HAP-1 (cell line): ENCODE measurements around the gene FGF18.

ENCODE experiments used
- DNase-seq, 2 experiments: peaks; one replicate each; pipeline ENCODE4 v3.0.0-alpha.2; 2016 to 2020; ENCODE audit warnings: low spot score in 2 of 2
- H3K27me3 ChIP-seq: fragments of 250-450 bp; sonication (Bioruptor Pico); 2 replicates; pipeline ENCODE4 v1.5.1; 2020; ENCODE audit warnings: low read depth, mild to moderate bottlenecking, moderate library complexity
- H3K36me3 ChIP-seq: fragments of 250-450 bp; sonication (Bioruptor Pico); replicated peaks from 2 replicates; pipeline ENCODE4 v1.5.1; 2020; ENCODE audit warnings: mild to moderate bottlenecking
- H3K4me1 ChIP-seq: fragments of 250-450 bp; sonication (Bioruptor Pico); 2 replicates; pipeline ENCODE4 v1.5.1; 2020; ENCODE audit warnings: mild to moderate bottlenecking
- H3K4me3 ChIP-seq: fragments of 250-450 bp; sonication (Bioruptor Pico); 2 replicates; pipeline ENCODE4 v1.5.1; 2020; ENCODE audit warnings: mild to moderate bottlenecking, moderate library complexity
- H3K9me3 ChIP-seq: fragments of 250-450 bp; sonication (Bioruptor Pico); 2 replicates; pipeline ENCODE4 v1.5.1; 2020; ENCODE audit warnings: mild to moderate bottlenecking, moderate library complexity
- in situ Hi-C: fragments of 300-500 bp; cut with MboI; formaldehyde crosslinking; loops from 3 replicates; pipeline ENCODE4 v1.14.3; 2020; ENCODE audit warnings: low sequenced_read_pairs, inconsistent platforms, mixed read lengths

The FGF18 gene

GRCh38 chr5:171462928-171463861, 43.7 kb downstream of the FGF18 start:
- Histone ChIP-seq H3K36me3 (no peaks in the 10 kb centered on the region), H3K27me3 (peaks cover 20% of the 10 kb centered on the region; the same call in 1 of the 2 replicates), H3K4me1 (no peaks in the 10 kb centered on the region), H3K9me3 (no peaks in the 10 kb centered on the region), H3K4me3 (no peak overlapping the region)
- in situ Hi-C loops: no loop called here
- no peak for DNase-seq

- Histone ChIP-seq H3K36me3 (no peaks in the 10 kb centered on the region), H3K27me3 (peaks cover 20% of the 10 kb centered on the region; the same call in 1 of the 2 replicates), H3K9me3 (no peaks in the 10 kb centered on the region), H3K4me1 (no peaks in the 10 kb centered on the region; the same call in none of the 2 replicates), H3K4me3 (no peak overlapping the region)
- in situ Hi-C loops: no loop called here
- no peak for DNase-seq
These were observed 44.4 kb downstream of the FGF18 start for GRCh38 chr5:171463862-171464229.

- Histone ChIP-seq H3K36me3 (no peaks in the 10 kb centered on the region), H3K4me1 (peaks cover 3% of the 10 kb centered on the region), H3K9me3 (no peaks in the 10 kb centered on the region), H3K27me3 (peaks cover 16% of the 10 kb centered on the region; the same call in 1 of the 2 replicates), H3K4me3 (no peak overlapping the region)
- in situ Hi-C loops: no loop called here
- no peak for DNase-seq
These were observed 45.4 kb downstream of the FGF18 start for GRCh38 chr5:171464829-171465228.

GRCh38 chr5:171467107-171467506, 47.7 kb downstream of the FGF18 start:
- no peak overlapping the region for H3K4me3 ChIP-seq
- in situ Hi-C loops: no loop called here
- H3K36me3 ChIP-seq: no peaks in the 10 kb centered on the region
- H3K27me3 ChIP-seq: peaks cover 18% of the 10 kb centered on the region; the same call in 1 of the 2 replicates
- H3K4me1 ChIP-seq: peaks cover 3% of the 10 kb centered on the region
- DNase-seq: no peak
- H3K9me3 ChIP-seq: no peaks in the 10 kb centered on the region

GRCh38 chr5:171469326-171469725, 49.9 kb downstream of the FGF18 start:
- H3K36me3 ChIP-seq: no peaks in the 10 kb centered on the region
- in situ Hi-C loops: no loop called here
- H3K4me1 ChIP-seq: peaks cover 3% of the 10 kb centered on the region
- no peak overlapping the region for H3K4me3 ChIP-seq
- DNase-seq: peak; percentile 82 to 87
- peaks cover 9% of the 10 kb centered on the region; the same call in 1 of the 2 replicates for H3K27me3 ChIP-seq
- H3K9me3 ChIP-seq: no peaks in the 10 kb centered on the region

GRCh38 chr5:171470420-171470819, 51.0 kb downstream of the FGF18 start:
- H3K27me3 ChIP-seq: peaks cover 6% of the 10 kb centered on the region; the same call in 1 of the 2 replicates
- H3K4me3 ChIP-seq: no peak overlapping the region
- H3K9me3 ChIP-seq: no peaks in the 10 kb centered on the region
- no peak for DNase-seq
- no peaks in the 10 kb centered on the region for H3K36me3 ChIP-seq
- H3K4me1 ChIP-seq: peaks cover 3% of the 10 kb centered on the region
- in situ Hi-C loops: no loop called here

GRCh38 chr5:171474230-171474813, 54.9 kb downstream of the FGF18 start:
- DNase-seq: no peak
- Histone ChIP-seq H3K4me1 (no peaks in the 10 kb centered on the region), H3K36me3 (no peaks in the 10 kb centered on the region), H3K9me3 (no peaks in the 10 kb centered on the region), H3K4me3 (no peak overlapping the region), H3K27me3 (peaks cover 15% of the 10 kb centered on the region)
- in situ Hi-C loops: no loop called here

- peaks cover 15% of the 10 kb centered on the region for H3K27me3 ChIP-seq
- H3K36me3 ChIP-seq: no peaks in the 10 kb centered on the region
- H3K9me3 ChIP-seq: no peaks in the 10 kb centered on the region
- in situ Hi-C loops: no loop called here
- H3K4me1 ChIP-seq: no peaks in the 10 kb centered on the region
- DNase-seq: no peak
- no peak overlapping the region for H3K4me3 ChIP-seq
These were observed 56.1 kb downstream of the FGF18 start for GRCh38 chr5:171475596-171475995.

GRCh38 chr5:171476701-171477100, 57.3 kb downstream of the FGF18 start:
- in situ Hi-C loops: no loop called here
- Histone ChIP-seq H3K4me3 (no peak overlapping the region), H3K9me3 (no peaks in the 10 kb centered on the region), H3K27me3 (peaks cover 13% of the 10 kb centered on the region), H3K4me1 (no peaks in the 10 kb centered on the region), H3K36me3 (no peaks in the 10 kb centered on the region)
- DNase-seq: no peak

- H3K4me1 ChIP-seq: no peaks in the 10 kb centered on the region
- H3K9me3 ChIP-seq: no peaks in the 10 kb centered on the region
- in situ Hi-C loops: no loop called here
- H3K4me3 ChIP-seq: no peak overlapping the region
- DNase-seq: no peak
- peaks cover 13% of the 10 kb centered on the region for H3K27me3 ChIP-seq
- no peaks in the 10 kb centered on the region for H3K36me3 ChIP-seq
These were observed 57.7 kb downstream of the FGF18 start for GRCh38 chr5:171477101-171477500.

- in situ Hi-C loops: no loop called here
- H3K4me1 ChIP-seq: no peaks in the 10 kb centered on the region
- H3K36me3 ChIP-seq: no peaks in the 10 kb centered on the region
- H3K27me3 ChIP-seq: peaks cover 10% of the 10 kb centered on the region
- H3K4me3 ChIP-seq: no peak overlapping the region
- H3K9me3 ChIP-seq: no peaks in the 10 kb centered on the region
- no peak for DNase-seq
These were observed 58.2 kb downstream of the FGF18 start for GRCh38 chr5:171477666-171478065.

- H3K4me3 ChIP-seq: no peak overlapping the region
- no peaks in the 10 kb centered on the region for H3K9me3 ChIP-seq
- no peaks in the 10 kb centered on the region for H3K4me1 ChIP-seq
- peaks cover 10% of the 10 kb centered on the region for H3K27me3 ChIP-seq
- no peak for DNase-seq
- in situ Hi-C loops: no loop called here
- H3K36me3 ChIP-seq: no peaks in the 10 kb centered on the region
These were observed 59.7 kb downstream of the FGF18 start for GRCh38 chr5:171478946-171479775.

GRCh38 chr5:171479776-171480125, 60.3 kb downstream of the FGF18 start:
- Histone ChIP-seq H3K4me3 (no peak overlapping the region), H3K4me1 (no peaks in the 10 kb centered on the region), H3K36me3 (no peaks in the 10 kb centered on the region), H3K9me3 (no peaks in the 10 kb centered on the region), H3K27me3 (peaks cover 10% of the 10 kb centered on the region)
- in situ Hi-C loops: no loop called here
- DNase-seq: no peak
